Fibroblast of mammary gland (primary cell): ENCODE data around the gene PBX2.

Source experiments
- DNase-seq: peaks from one replicate; pipeline ENCODE4 v3.0.0-alpha.2; 2010; ENCODE audit warnings: low read depth
- H3K4me3 ChIP-seq: 2 replicates; pipeline ENCODE4 v1.5.1; 2011; ENCODE audit warnings: low read depth, mild to moderate bottlenecking, low read length, moderate library complexity; ENCODE audit not compliant: control insufficient read depth
- TF ChIP-seq, protein P1 (sequence below): conservative IDR thresholded peaks from 2 replicates; pipeline ENCODE4 v1.5.1; 2011; ENCODE audit warnings: low read depth, low read length, inconsistent platforms; ENCODE audit not compliant: control insufficient read depth, insufficient read depth

The PBX2 gene

DNA sequence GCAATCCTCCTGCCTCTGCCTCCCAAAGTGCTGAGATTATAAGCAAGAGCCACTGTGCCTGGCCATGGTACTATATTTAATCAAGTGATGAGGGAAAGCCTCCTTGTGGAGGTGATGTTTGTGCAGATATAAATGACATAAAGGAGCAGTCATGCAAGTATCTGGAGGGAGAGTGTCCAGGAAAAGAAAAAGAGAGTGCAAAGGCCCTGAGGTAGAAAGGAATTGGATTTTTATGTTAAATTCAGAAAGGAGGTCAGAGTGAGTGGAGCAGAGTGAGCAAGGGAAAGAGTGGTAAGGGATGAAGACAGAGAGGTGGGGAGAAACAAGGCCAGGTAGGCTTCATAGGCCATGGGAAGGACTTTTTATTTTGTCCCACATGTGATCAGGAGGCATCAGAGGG, 52.5 kb downstream of the PBX2 start:
- no peak overlapping the region for H3K4me3 ChIP-seq
- TF ChIP-seq, protein P1, sequence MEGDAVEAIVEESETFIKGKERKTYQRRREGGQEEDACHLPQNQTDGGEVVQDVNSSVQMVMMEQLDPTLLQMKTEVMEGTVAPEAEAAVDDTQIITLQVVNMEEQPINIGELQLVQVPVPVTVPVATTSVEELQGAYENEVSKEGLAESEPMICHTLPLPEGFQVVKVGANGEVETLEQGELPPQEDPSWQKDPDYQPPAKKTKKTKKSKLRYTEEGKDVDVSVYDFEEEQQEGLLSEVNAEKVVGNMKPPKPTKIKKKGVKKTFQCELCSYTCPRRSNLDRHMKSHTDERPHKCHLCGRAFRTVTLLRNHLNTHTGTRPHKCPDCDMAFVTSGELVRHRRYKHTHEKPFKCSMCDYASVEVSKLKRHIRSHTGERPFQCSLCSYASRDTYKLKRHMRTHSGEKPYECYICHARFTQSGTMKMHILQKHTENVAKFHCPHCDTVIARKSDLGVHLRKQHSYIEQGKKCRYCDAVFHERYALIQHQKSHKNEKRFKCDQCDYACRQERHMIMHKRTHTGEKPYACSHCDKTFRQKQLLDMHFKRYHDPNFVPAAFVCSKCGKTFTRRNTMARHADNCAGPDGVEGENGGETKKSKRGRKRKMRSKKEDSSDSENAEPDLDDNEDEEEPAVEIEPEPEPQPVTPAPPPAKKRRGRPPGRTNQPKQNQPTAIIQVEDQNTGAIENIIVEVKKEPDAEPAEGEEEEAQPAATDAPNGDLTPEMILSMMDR, result no peak
- DNase-seq, result no peak
